NCI-H2171 treated with DMSO at 0.1 percent for 48 hours (cell line): ENCODE results near the gene PLOD1.
"Not testable (repeated sequence)": the region's sequence is repeated elsewhere in the genome, so short reads cannot be mapped to it uniquely, and the experiment has no call there.

Source experiments
- DNase-seq: peaks from one replicate; lab custom pipeline; 2025; lab: John Stamatoyannopoulos, UW

Gene PLOD1

GRCh38 chr1:11938722-11939526 lies 4.4 kb downstream of the PLOD1 start:
- DNase-seq, result no peak

- not testable (repeated sequence) for DNase-seq
Measured at GRCh38 chr1:11939794-11940193, 5.3 kb downstream of the PLOD1 start.

GRCh38 chr1:11940260-11940921 lies 5.9 kb downstream of the PLOD1 start:
- DNase-seq, result no peak

GRCh38 chr1:11942280-11942679 lies 7.8 kb downstream of the PLOD1 start:
- DNase-seq, result no peak

- peak; percentile 32 for DNase-seq
Measured at GRCh38 chr1:11943619-11944018, 9.1 kb downstream of the PLOD1 start.

- peak; percentile 91 for DNase-seq
Measured at GRCh38 chr1:11944358-11944931, 9.9 kb downstream of the PLOD1 start.

- DNase-seq, result no peak
Measured at GRCh38 chr1:11946647-11947046, 12.1 kb downstream of the PLOD1 start.

GRCh38 chr1:11948822-11949458 lies 14.4 kb downstream of the PLOD1 start:
- no peak for DNase-seq

GRCh38 chr1:11951901-11952300 lies 17.4 kb downstream of the PLOD1 start:
- DNase-seq, result no peak

GRCh38 chr1:11952455-11953109 lies 18.1 kb downstream of the PLOD1 start:
- DNase-seq, result no peak

GRCh38 chr1:11955221-11955620 lies 20.7 kb downstream of the PLOD1 start:
- no peak for DNase-seq

- DNase-seq, result no peak
Measured at GRCh38 chr1:11957398-11957797, 22.9 kb downstream of the PLOD1 start.

GRCh38 chr1:11957897-11958296 lies 23.4 kb downstream of the PLOD1 start:
- DNase-seq, result no peak

- no peak for DNase-seq
Measured at GRCh38 chr1:11960276-11960675, 25.8 kb downstream of the PLOD1 start.

- no peak for DNase-seq
Measured at GRCh38 chr1:11960715-11961114, 26.2 kb downstream of the PLOD1 start.

- no peak for DNase-seq
Measured at GRCh38 chr1:11961230-11961629, 26.7 kb downstream of the PLOD1 start.

- DNase-seq, result no peak
Measured at GRCh38 chr1:11963622-11964021, 29.1 kb downstream of the PLOD1 start.

GRCh38 chr1:11964656-11965055 lies 30.1 kb downstream of the PLOD1 start:
- no peak for DNase-seq

- DNase-seq, result peak; percentile 92
Measured at GRCh38 chr1:11967028-11967547, 32.6 kb downstream of the PLOD1 start.

- no peak for DNase-seq
Measured at GRCh38 chr1:11970441-11971185, 36.1 kb downstream of the PLOD1 start.

GRCh38 chr1:11977625-11978024 lies 43.1 kb downstream of the PLOD1 start:
- DNase-seq, result no peak
